Measurements from ENCODE around the gene DLST. TPM values are rescaled to one million over a fixed set of nuclear protein-coding genes. Genes with fewer than 3 reads are reported as not detected.

The DLST gene
- total RNA-seq, 1 experiment from 2014 or later = 68.8 TPM

GRCh38 chr14:74941676-74942097 is 60.0 kb downstream of the DLST start:
- intact Hi-C loops (cut with micrococcal nuclease; ENCODE audit: unreplicated experiment) (loop anchor here (10.0 kb wide), 2 partner anchors 63 to 143 kb away; partner anchors contain the start of gene EIF2B2), in situ Hi-C loops (cut with HindIII; ENCODE audit: low pct_unique_long_range_greater_than_20kb, low sequenced_read_pairs) (no loop called here)
- Histone ChIP-seq H3K27ac (ENCODE audit: low read length) (no peak overlapping the region), H3K4me3 (ENCODE audit: low read depth in 2 of 2, low read length in 2 of 2) (no peak overlapping the region), H3K4me1 (ENCODE audit: control insufficient read depth, insufficient read depth, low read length) (no peaks in the 10 kb centered on the region; the same call in 1 of the 2 replicates), H3K9me3 (ENCODE audit: control insufficient read depth, insufficient read depth, low read depth, low read length) (no peaks in the 10 kb centered on the region), H3K36me3 (ENCODE audit: control insufficient read depth, insufficient read depth, low read length) (no peaks in the 10 kb centered on the region; the same call in 1 of the 2 replicates), H3K27me3 (ENCODE audit: control insufficient read depth, insufficient read depth, low read length) (no peaks in the 10 kb centered on the region)
- no peak for ATAC-seq
- TF ChIP-seq SIN3A (IDR thresholded peaks at IDR 0.05; ENCODE audit: borderline replicate concordance, insufficient read depth, low read depth, low read length) (no peak), CTCF (IDR thresholded peaks at IDR 0.05) (no peak), REST (IDR thresholded peaks at IDR 0.05; ENCODE audit: insufficient read depth in 1 of 2, low read depth in 2 of 2, low read length in 1 of 2) (no peak), POLR2AphosphoS5 (IDR thresholded peaks at IDR 0.05; ENCODE audit: low read depth, low read length) (no peak), TCF7L2 (IDR thresholded peaks at IDR 0.05; ENCODE audit: low read depth, low read length) (no peak)
- DNase-seq (ENCODE audit: low read depth, low spot score) = no peak
- ChIA-PET POLR2A (no interaction called here), CTCF (no interaction called here)
- BruUV-seq (replicated peaks) = no TSS peak

- TF ChIP-seq POLR2AphosphoS5 (IDR thresholded peaks at IDR 0.05; ENCODE audit: low read depth, low read length) (no peak), CTCF (IDR thresholded peaks at IDR 0.05) (no peak), SIN3A (IDR thresholded peaks at IDR 0.05; ENCODE audit: borderline replicate concordance, insufficient read depth, low read depth, low read length) (no peak), TCF7L2 (IDR thresholded peaks at IDR 0.05; ENCODE audit: low read depth, low read length) (no peak), REST (IDR thresholded peaks at IDR 0.05; ENCODE audit: insufficient read depth in 1 of 2, low read depth in 2 of 2, low read length in 1 of 2) (no peak)
- H3K36me3 ChIP-seq (ENCODE audit: control insufficient read depth, insufficient read depth, low read length) = no peaks in the 10 kb centered on the region; the same call in 1 of the 2 replicates
- in situ Hi-C loops (cut with HindIII; ENCODE audit: low pct_unique_long_range_greater_than_20kb, low sequenced_read_pairs) (no loop called here), intact Hi-C loops (cut with micrococcal nuclease; ENCODE audit: unreplicated experiment) (loop anchor here (10.0 kb wide), 2 partner anchors 63 to 143 kb away; partner anchors contain the start of gene EIF2B2)
- no peak overlapping the region for H3K27ac ChIP-seq (ENCODE audit: low read length)
- no TSS peak for BruUV-seq (replicated peaks)
- H3K4me1 ChIP-seq (ENCODE audit: control insufficient read depth, insufficient read depth, low read length) = no peaks in the 10 kb centered on the region; the same call in 1 of the 2 replicates
- no peak overlapping the region for H3K4me3 ChIP-seq (ENCODE audit: low read depth in 2 of 2, low read length in 2 of 2)
- ATAC-seq (no peak), DNase-seq (ENCODE audit: low read depth, low spot score) (no peak)
- no peaks in the 10 kb centered on the region for H3K9me3 ChIP-seq (ENCODE audit: control insufficient read depth, insufficient read depth, low read depth, low read length)
- ChIA-PET CTCF (no interaction called here), POLR2A (no interaction called here)
- H3K27me3 ChIP-seq (ENCODE audit: control insufficient read depth, insufficient read depth, low read length) = no peaks in the 10 kb centered on the region
Observed at GRCh38 chr14:74942181-74942580, 60.5 kb downstream of the DLST start.
